ENCODE measurements around the gene ZNF140.

Gene ZNF140

GRCh38 chr12:133080368-133081158, at the start of gene ZNF140:
ZNF140 (plus strand) TSS chr12:133080923; CDS start chr12:133081321, 398 bp downstream.
- DNase-seq, result peak; percentile 96 to 98

- DNase-seq, result peak; percentile 98 to 99
These were observed 43.3 kb upstream of the ZNF140 start, which contains the start of gene ZNF84 for GRCh38 chr12:133037207-133038005. ZNF84 (plus strand) TSS chr12:133037509; CDS start chr12:133041468, 3,959 bp downstream.

GRCh38 chr12:133038118-133038709, 42.5 kb upstream of the ZNF140 start:
- DNase-seq, result no peak

- DNase-seq, result no peak
These were observed 34.0 kb upstream of the ZNF140 start for GRCh38 chr12:133046698-133047097.

GRCh38 chr12:133057446-133057845, 23.3 kb upstream of the ZNF140 start:
- DNase-seq, result no peak

GRCh38 chr12:133058203-133059113, 22.3 kb upstream of the ZNF140 start:
- DNase-seq, result no peak

- no peak for DNase-seq
These were observed 18.8 kb upstream of the ZNF140 start for GRCh38 chr12:133061954-133062353.

GRCh38 chr12:133063556-133063955, 17.2 kb upstream of the ZNF140 start:
- DNase-seq, result no peak

GRCh38 chr12:133073836-133074235, 6.9 kb upstream of the ZNF140 start:
- DNase-seq, result no peak

- DNase-seq, result peak; percentile 98 to 99
These were observed 726 bp upstream of the ZNF140 start for GRCh38 chr12:133080026-133080367.

- DNase-seq, result peak in 1 of 2 donors; percentile 12
These were observed 547 bp downstream of the ZNF140 start for GRCh38 chr12:133081159-133081780.

GRCh38 chr12:133083345-133083744, 2.6 kb downstream of the ZNF140 start:
- DNase-seq, result no peak

GRCh38 chr12:133105620-133106019, 24.9 kb downstream of the ZNF140 start:
- DNase-seq, result no peak

GRCh38 chr12:133106253-133106652, 25.5 kb downstream of the ZNF140 start:
- no peak for DNase-seq

GRCh38 chr12:133107121-133107520, 26.4 kb downstream of the ZNF140 start:
- no peak for DNase-seq

GRCh38 chr12:133108150-133108549, 27.4 kb downstream of the ZNF140 start:
- DNase-seq, result no peak

- DNase-seq, result no peak
These were observed 39.9 kb downstream of the ZNF140 start for GRCh38 chr12:133120385-133121191.

- DNase-seq, result no peak
These were observed 44.0 kb downstream of the ZNF140 start for GRCh38 chr12:133124674-133125073.

- no peak for DNase-seq
These were observed 48.8 kb downstream of the ZNF140 start for GRCh38 chr12:133129368-133130037.

- DNase-seq, result peak; percentile 95 to 97
These were observed 49.5 kb downstream of the ZNF140 start, which contains the start of the genes ZNF10 and ZNF891 for GRCh38 chr12:133130038-133130807. ZNF10 (plus strand) TSS chr12:133130627; CDS start chr12:133144493, 13,866 bp downstream. ZNF891 (minus strand) TSS chr12:133130274; CDS start chr12:133121918, 8,356 bp downstream.

Data from CD4-positive, alpha-beta T cell treated with Interferon alpha-2 for 1 hour (primary cell).